H1 (cell line): Measurements from ENCODE around the gene OPHN1.

ENCODE experiments used
- CBX8 ChIP-seq: fragments of 300-800, 300-1000 bp; sonication (generic); IDR thresholded peaks from 2 replicates; pipeline ENCODE4 v1.7.1; 2016; ENCODE audit warnings: low read depth, low read length, borderline replicate concordance
- KDM4A ChIP-seq: IDR thresholded peaks from one replicate; pipeline ENCODE4 v1.7.1; 2012; ENCODE audit warnings: low read depth, mild to moderate bottlenecking, moderate library complexity, low read length, inconsistent platforms; ENCODE audit not compliant: severe bottlenecking
- POLR2A ChIP-seq, 2 experiments: IDR thresholded peaks; 1 replicate in 1 of 2; 2 replicates in 1 of 2; pipeline ENCODE4 v1.6.1; 2011; ENCODE audit warnings: low read depth in 2 of 2, low read length in 2 of 2, mild to moderate bottlenecking in 2 of 2; ENCODE audit errors: control extremely low read depth in 1 of 2
- POU5F1 ChIP-seq: IDR thresholded peaks from 2 replicates; pipeline ENCODE4 v1.6.1; 2011; ENCODE audit warnings: low read depth, mild to moderate bottlenecking, low read length, moderate library complexity
- RBBP5 ChIP-seq: IDR thresholded peaks from 2 replicates; pipeline ENCODE4 v1.7.1; 2012; ENCODE audit warnings: low read depth, mild to moderate bottlenecking, inconsistent platforms, low read length, moderate library complexity, borderline replicate concordance
- SIN3A ChIP-seq, 2 experiments: IDR thresholded peaks in 1 of 2; conservative IDR thresholded peaks in 1 of 2; 2 replicates each; pipeline ENCODE4 v1.6.1; 2011 to 2012; ENCODE audit warnings: low read length in 2 of 2, improper control_type of control experiment in 1 of 2, low read depth in 1 of 2, mild to moderate bottlenecking in 1 of 2
- SP1 ChIP-seq: IDR thresholded peaks from 2 replicates; pipeline ENCODE4 v1.6.1; 2011; ENCODE audit warnings: low read depth, low read length
- TCF12 ChIP-seq: IDR thresholded peaks from 2 replicates; pipeline ENCODE4 v1.6.1; 2011; ENCODE audit warnings: low read depth, mild to moderate bottlenecking, low read length
- TF ChIP-seq, protein P1 (sequence below), 3 experiments: IDR thresholded peaks; 1 replicate in 2 of 3; 2 replicates in 1 of 3; pipeline versions ENCODE4 v1.5.1 to v1.6.1; 2011; ENCODE audit warnings: low read length in 3 of 3, mild to moderate bottlenecking in 3 of 3, inconsistent platforms in 2 of 3, low read depth in 1 of 3, moderate library complexity in 1 of 3; ENCODE audit not compliant: insufficient read depth in 1 of 3; ENCODE audit errors: control extremely low read depth in 1 of 3
- TF ChIP-seq, protein P2 (sequence below): IDR thresholded peaks from 2 replicates; pipeline ENCODE4 v1.6.1; 2012; ENCODE audit warnings: inconsistent platforms
- TF ChIP-seq, protein P3 (sequence below): IDR thresholded peaks from 2 replicates; pipeline ENCODE4 v1.6.1; 2011; ENCODE audit warnings: low read length, improper control_type of control experiment

DNA sequence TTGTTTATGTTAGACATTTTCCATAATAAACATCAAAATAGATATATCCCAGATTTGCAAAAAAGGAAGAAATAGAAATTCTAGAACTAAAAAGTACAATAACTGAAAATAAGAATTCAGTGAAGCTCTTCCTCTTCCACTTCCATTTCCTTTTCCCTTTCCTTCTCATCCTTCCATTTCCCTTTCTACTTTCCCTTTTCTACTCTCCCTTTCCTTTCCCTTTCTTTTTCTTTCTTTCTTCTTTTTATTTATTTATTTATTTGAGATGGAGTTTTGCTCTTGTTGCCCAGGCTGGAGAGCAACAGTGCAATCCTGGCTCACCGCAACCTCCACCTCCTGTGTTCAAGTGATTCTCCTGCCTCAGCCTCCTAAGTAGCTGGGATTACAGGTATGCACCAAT, 30.6 kb upstream of the OPHN1 start:
- TF ChIP-seq, protein P1, sequence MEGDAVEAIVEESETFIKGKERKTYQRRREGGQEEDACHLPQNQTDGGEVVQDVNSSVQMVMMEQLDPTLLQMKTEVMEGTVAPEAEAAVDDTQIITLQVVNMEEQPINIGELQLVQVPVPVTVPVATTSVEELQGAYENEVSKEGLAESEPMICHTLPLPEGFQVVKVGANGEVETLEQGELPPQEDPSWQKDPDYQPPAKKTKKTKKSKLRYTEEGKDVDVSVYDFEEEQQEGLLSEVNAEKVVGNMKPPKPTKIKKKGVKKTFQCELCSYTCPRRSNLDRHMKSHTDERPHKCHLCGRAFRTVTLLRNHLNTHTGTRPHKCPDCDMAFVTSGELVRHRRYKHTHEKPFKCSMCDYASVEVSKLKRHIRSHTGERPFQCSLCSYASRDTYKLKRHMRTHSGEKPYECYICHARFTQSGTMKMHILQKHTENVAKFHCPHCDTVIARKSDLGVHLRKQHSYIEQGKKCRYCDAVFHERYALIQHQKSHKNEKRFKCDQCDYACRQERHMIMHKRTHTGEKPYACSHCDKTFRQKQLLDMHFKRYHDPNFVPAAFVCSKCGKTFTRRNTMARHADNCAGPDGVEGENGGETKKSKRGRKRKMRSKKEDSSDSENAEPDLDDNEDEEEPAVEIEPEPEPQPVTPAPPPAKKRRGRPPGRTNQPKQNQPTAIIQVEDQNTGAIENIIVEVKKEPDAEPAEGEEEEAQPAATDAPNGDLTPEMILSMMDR (IDR thresholded peaks at IDR 0.05; ENCODE audit: control extremely low read depth in 1 of 3, insufficient read depth in 1 of 3, low read depth in 1 of 3, low read length in 3 of 3) = no peak
- TF ChIP-seq, protein P2, sequence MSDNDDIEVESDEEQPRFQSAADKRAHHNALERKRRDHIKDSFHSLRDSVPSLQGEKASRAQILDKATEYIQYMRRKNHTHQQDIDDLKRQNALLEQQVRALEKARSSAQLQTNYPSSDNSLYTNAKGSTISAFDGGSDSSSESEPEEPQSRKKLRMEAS = no peak
- TF ChIP-seq CBX8 = no peak
- TF ChIP-seq SIN3A (conservative IDR thresholded peaks at IDR 0.05 in 1 of 2, IDR thresholded peaks at IDR 0.05 in 1 of 2; ENCODE audit: low read depth in 1 of 2, low read length in 2 of 2) = no peak
- no peak for TF ChIP-seq TCF12
- no peak for TF ChIP-seq KDM4A
- no peak for TF ChIP-seq POLR2A (IDR thresholded peaks at IDR 0.05; ENCODE audit: control extremely low read depth in 1 of 2, low read depth in 2 of 2, low read length in 2 of 2)
- no peak for TF ChIP-seq POU5F1
- TF ChIP-seq, protein P3, sequence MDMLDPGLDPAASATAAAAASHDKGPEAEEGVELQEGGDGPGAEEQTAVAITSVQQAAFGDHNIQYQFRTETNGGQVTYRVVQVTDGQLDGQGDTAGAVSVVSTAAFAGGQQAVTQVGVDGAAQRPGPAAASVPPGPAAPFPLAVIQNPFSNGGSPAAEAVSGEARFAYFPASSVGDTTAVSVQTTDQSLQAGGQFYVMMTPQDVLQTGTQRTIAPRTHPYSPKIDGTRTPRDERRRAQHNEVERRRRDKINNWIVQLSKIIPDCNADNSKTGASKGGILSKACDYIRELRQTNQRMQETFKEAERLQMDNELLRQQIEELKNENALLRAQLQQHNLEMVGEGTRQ = no peak
- TF ChIP-seq SP1 = no peak
- TF ChIP-seq RBBP5 = no peak
